Measurements from ENCODE around the gene MKRN3. TPM values are rescaled to one million over a fixed set of nuclear protein-coding genes. Genes with fewer than 3 reads are reported as not detected.
"Not testable (repeated sequence)": the region's sequence is repeated elsewhere in the genome, so short reads cannot be mapped to it uniquely, and the experiment has no call there.

MKRN3 gene
- total RNA-seq, 1 donor from 2014 or later = 0.34 TPM

DNA sequence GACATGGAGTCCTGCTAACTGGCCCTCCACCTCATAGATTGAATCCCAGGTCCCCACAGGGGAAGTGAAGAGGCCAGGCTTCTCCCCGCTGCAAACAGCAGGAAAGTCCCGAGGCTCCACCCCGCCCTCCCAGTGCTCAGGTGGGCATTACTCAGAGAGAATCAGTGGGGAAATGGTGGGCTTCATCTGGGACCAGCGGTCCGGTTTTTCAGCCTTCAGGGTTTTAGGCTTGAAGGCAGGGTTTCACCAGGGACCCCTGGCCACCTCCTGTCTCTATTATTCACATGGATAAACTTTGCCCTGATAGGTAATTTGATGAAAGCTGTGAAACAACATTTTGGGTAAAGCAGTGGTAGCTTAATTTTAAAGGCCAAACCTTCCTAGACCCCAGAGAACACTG lies 31.3 kb downstream of the MKRN3 start:
- H3K4me1 Mint-ChIP-seq (ENCODE audit: unreplicated experiment) = no peaks in the 10 kb centered on the region
- no peak overlapping the region for H3K4me3 Mint-ChIP-seq
- H3K27ac Mint-ChIP-seq = no peak overlapping the region
- H3K36me3 Mint-ChIP-seq = no peaks in the 10 kb centered on the region
- TF ChIP-seq, protein P1, sequence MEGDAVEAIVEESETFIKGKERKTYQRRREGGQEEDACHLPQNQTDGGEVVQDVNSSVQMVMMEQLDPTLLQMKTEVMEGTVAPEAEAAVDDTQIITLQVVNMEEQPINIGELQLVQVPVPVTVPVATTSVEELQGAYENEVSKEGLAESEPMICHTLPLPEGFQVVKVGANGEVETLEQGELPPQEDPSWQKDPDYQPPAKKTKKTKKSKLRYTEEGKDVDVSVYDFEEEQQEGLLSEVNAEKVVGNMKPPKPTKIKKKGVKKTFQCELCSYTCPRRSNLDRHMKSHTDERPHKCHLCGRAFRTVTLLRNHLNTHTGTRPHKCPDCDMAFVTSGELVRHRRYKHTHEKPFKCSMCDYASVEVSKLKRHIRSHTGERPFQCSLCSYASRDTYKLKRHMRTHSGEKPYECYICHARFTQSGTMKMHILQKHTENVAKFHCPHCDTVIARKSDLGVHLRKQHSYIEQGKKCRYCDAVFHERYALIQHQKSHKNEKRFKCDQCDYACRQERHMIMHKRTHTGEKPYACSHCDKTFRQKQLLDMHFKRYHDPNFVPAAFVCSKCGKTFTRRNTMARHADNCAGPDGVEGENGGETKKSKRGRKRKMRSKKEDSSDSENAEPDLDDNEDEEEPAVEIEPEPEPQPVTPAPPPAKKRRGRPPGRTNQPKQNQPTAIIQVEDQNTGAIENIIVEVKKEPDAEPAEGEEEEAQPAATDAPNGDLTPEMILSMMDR (conservative IDR thresholded peaks at IDR 0.05) = no peak
- no peak for DNase-seq (ENCODE audit: extremely low spot score, unreplicated experiment)
- H3K27me3 Mint-ChIP-seq = no peaks in the 10 kb centered on the region
- no peaks in the 10 kb centered on the region for H3K9me3 Mint-ChIP-seq

DNA sequence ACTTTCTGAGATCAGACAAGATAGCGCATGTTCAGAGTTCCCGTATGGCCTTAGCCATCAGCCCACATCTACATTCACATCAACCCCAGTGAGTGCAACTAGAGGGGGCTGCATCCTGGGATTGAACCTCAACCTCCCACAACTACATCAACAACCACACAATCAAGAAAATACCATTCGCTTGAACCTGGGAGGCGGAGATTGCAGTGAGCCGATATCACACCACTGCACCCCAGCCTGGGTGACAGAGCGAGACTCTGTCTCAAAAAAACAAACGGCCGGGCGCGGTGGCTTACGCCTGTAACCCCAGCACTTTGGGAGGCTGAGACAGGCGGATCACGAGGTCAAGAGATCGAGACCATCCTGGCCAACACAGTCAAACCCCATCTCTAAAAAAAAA lies 31.8 kb downstream of the MKRN3 start:
- H3K27me3 Mint-ChIP-seq; H3K4me3 Mint-ChIP-seq; H3K36me3 Mint-ChIP-seq; H3K9me3 Mint-ChIP-seq; DNase-seq (ENCODE audit: extremely low spot score, unreplicated experiment); H3K27ac Mint-ChIP-seq; H3K4me1 Mint-ChIP-seq (ENCODE audit: unreplicated experiment): not testable (repeated sequence)

DNA sequence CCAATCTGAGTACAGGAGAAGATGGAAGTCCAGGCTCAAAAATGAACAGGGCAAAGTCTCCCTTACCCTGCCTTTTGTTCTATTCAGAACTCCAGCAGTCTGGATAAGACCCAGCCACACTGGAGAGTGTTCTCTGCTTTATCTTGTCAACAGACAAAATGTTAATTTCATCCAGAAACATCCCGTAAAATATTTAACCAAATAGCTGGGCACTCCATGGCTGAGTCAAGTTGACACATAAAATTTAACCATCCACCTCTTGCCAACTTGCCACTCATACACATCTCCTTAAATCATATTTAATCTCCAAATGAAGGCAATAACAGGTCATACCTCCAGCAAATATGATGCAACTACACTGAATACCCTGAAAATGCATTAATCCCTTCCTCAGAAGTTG lies 33.6 kb downstream of the MKRN3 start:
- Mint-ChIP-seq H3K27me3 (no peaks in the 10 kb centered on the region), H3K36me3 (no peaks in the 10 kb centered on the region), H3K9me3 (peaks cover 4% of the 10 kb centered on the region), H3K4me1 (ENCODE audit: unreplicated experiment) (no peaks in the 10 kb centered on the region), H3K4me3 (no peak overlapping the region), H3K27ac (no peak overlapping the region)
- DNase-seq (ENCODE audit: extremely low spot score, unreplicated experiment) = no peak
- TF ChIP-seq, protein P1 (conservative IDR thresholded peaks at IDR 0.05) = no peak

DNA sequence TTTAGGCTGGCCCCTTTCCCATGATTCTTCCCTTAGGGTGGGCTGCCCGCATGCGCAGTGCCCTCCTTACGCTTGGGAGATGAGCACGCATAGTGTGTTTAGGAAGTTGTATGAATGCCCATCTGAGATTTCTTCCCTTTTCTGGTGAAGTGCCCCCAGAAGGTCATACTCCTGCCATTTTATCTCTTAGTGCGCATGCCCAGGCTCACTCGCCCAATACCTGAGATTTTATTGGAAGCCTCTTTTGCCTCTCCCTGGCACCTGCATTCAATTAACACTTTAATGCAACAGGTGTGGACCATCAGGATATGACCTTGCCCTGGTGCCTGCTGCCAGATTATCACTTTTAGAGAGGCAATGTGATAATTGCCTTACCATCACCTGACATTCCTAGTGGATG lies 36.6 kb downstream of the MKRN3 start:
- H3K36me3 Mint-ChIP-seq = no peaks in the 10 kb centered on the region

DNA sequence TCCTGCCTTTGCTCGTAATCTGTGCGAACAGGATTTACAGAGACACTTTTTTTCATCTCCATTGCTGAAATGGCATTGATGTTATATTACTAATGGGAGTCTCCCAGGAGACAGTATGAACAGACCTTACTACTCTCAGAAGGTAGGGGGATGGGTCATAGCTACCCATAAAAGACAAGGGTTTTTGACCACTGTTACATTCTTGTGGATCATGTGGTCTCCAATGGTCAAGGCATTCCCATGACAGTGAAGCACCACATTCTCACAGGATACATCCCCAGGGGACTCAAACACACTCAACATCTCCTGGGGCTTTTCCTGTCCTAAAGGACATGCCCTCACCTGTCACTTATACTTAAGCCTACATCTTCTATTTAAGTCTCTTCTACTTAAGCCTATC lies 40.8 kb downstream of the MKRN3 start:
- no peak overlapping the region for H3K4me3 Mint-ChIP-seq
- H3K9me3 Mint-ChIP-seq = peaks cover 13% of the 10 kb centered on the region
- TF ChIP-seq, protein P1 (conservative IDR thresholded peaks at IDR 0.05) = no peak
- H3K27me3 Mint-ChIP-seq = no peaks in the 10 kb centered on the region
- no peaks in the 10 kb centered on the region for H3K36me3 Mint-ChIP-seq
- no peak for DNase-seq (ENCODE audit: extremely low spot score, unreplicated experiment)
- no peak overlapping the region for H3K27ac Mint-ChIP-seq
- no peaks in the 10 kb centered on the region for H3K4me1 Mint-ChIP-seq (ENCODE audit: unreplicated experiment)

More for the DNA sequence above, 36.6 kb downstream of the MKRN3 start:
- Mint-ChIP-seq H3K27ac (no peak overlapping the region), H3K4me1 (ENCODE audit: unreplicated experiment) (no peaks in the 10 kb centered on the region), H3K27me3 (no peaks in the 10 kb centered on the region), H3K9me3 (peaks cover 4% of the 10 kb centered on the region), H3K4me3 (no peak overlapping the region)
- TF ChIP-seq, protein P1 (conservative IDR thresholded peaks at IDR 0.05) = no peak
- DNase-seq (ENCODE audit: extremely low spot score, unreplicated experiment) = no peak

DNA sequence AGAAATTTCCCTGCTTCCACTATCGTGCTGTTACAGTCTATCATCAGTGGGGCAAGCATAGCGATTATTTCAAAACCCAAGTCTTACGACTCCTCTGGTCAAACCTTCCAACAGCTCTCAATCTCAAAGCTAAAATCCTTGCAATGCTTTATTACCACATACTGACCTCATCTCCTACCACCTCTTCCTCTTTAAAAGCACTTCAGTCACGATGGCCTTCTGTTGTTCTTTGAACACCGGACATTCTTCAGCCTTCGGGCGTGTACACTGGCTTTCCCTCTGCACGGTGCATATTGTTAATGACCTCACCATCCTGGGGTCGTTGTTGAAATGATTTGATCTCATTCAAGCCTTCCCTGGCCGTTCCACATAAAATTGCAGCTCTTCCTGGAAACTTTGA lies 51.1 kb downstream of the MKRN3 start:
- H3K27ac Mint-ChIP-seq = no peak overlapping the region
- DNase-seq (ENCODE audit: extremely low spot score, unreplicated experiment) = no peak
- no peak overlapping the region for H3K4me3 Mint-ChIP-seq
- TF ChIP-seq, protein P1 (conservative IDR thresholded peaks at IDR 0.05) = no peak
- no peaks in the 10 kb centered on the region for H3K4me1 Mint-ChIP-seq (ENCODE audit: unreplicated experiment)
- H3K36me3 Mint-ChIP-seq = no peaks in the 10 kb centered on the region
- H3K9me3 Mint-ChIP-seq = peaks cover 5% of the 10 kb centered on the region
- H3K27me3 Mint-ChIP-seq = no peaks in the 10 kb centered on the region

Small RNAs within 50 kb of the gene (microRNA-seq; reads per million reads assigned to microRNA genes)
- not detected for gene MIR4508

Other genes starting within 250 kb of the MKRN3 start
- not detected in 2 replicates for gene GOLGA6L26, start 231.5 kb upstream of the MKRN3 start, total RNA-seq (ENCODE audit: low replicate concordance)
- gene GOLGA8S, start 210.9 kb upstream of the MKRN3 start, total RNA-seq (ENCODE audit: low replicate concordance) = 0.19 TPM in 1 of 2 replicates, not detected in the other
- gene GOLGA6L2, start 118.4 kb upstream of the MKRN3 start, total RNA-seq (ENCODE audit: low replicate concordance) = not detected in 2 replicates
- gene MAGEL2, start 82.2 kb downstream of the MKRN3 start, total RNA-seq (ENCODE audit: low replicate concordance) = 3.1 and 8.2 TPM in 2 replicates
- gene NDN, start 121.6 kb downstream of the MKRN3 start, total RNA-seq (ENCODE audit: low replicate concordance) = 38.4 and 72.7 TPM in 2 replicates

Measured in type B pancreatic cell (in vitro differentiated cells).